CD14-positive monocyte (primary cell): ENCODE data around the gene SUN5. TPM values are rescaled to one million over a fixed set of nuclear protein-coding genes. Genes with fewer than 3 reads are reported as not detected.

ENCODE experiments used
- DNase-seq, 3 donors: peaks; one replicate each; pipeline ENCODE4 v3.0.0-alpha.2; 2011 to 2022
- H2AFZ ChIP-seq: 2 replicates; pipeline ENCODE4 v1.6.0; 2012; ENCODE audit warnings: mild to moderate bottlenecking, low read depth, low read length, inconsistent platforms; ENCODE audit not compliant: insufficient read depth, poor library complexity, severe bottlenecking
- H3K27ac ChIP-seq, 2 donors: 1 replicate in 1 of 2; 2 replicates in 1 of 2; pipeline ENCODE4 v1.5.1; 2012 to 2013; ENCODE audit warnings: low read length in 2 of 2, control low read depth in 1 of 2, inconsistent platforms in 1 of 2, low read depth in 1 of 2, mild to moderate bottlenecking in 1 of 2
- H3K27me3 ChIP-seq, 2 donors: one replicate each; pipeline versions ENCODE4 v1.6.0 to v1.6.1; 2011 to 2013; ENCODE audit warnings: low read length in 2 of 2; ENCODE audit not compliant: control insufficient read depth in 2 of 2, insufficient read depth in 2 of 2
- H3K36me3 ChIP-seq, 2 donors: replicated peaks in 1 of 2; 1 replicate in 1 of 2; 2 replicates in 1 of 2; pipeline versions ENCODE4 v1.5.1 to v1.6.1; 2012 to 2013; ENCODE audit warnings: low read length in 2 of 2, control low read depth in 1 of 2, inconsistent platforms in 1 of 2, mild to moderate bottlenecking in 1 of 2; ENCODE audit not compliant: insufficient read depth in 2 of 2, control insufficient read depth in 1 of 2
- H3K4me1 ChIP-seq, 2 donors: 1 replicate in 1 of 2; 2 replicates in 1 of 2; pipeline versions ENCODE4 v1.5.1 to v1.6.1; 2012 to 2013; ENCODE audit warnings: low read length in 2 of 2, control low read depth in 1 of 2, inconsistent platforms in 1 of 2, mild to moderate bottlenecking in 1 of 2, moderate library complexity in 1 of 2; ENCODE audit not compliant: insufficient read depth in 2 of 2, control insufficient read depth in 1 of 2
- H3K4me2 ChIP-seq: replicated peaks from 2 replicates; pipeline ENCODE3; 2012; ENCODE audit warnings: low read length, moderate library complexity, mild to moderate bottlenecking; ENCODE audit not compliant: poor library complexity, severe bottlenecking; ENCODE audit errors: extremely low read depth
- H3K4me3 ChIP-seq, 3 experiments: fragments of 200-600 bp in 1 of 3; sonication (generic) in 1 of 3; replicated peaks in 1 of 3; 1 replicate in 2 of 3; 2 replicates in 1 of 3; pipeline ENCODE4 v1.5.1; 2011 to 2013; ENCODE audit warnings: low read length in 3 of 3, mild to moderate bottlenecking in 3 of 3, control low read depth in 2 of 3, low read depth in 2 of 3, inconsistent platforms in 1 of 3, moderate library complexity in 1 of 3
- H3K79me2 ChIP-seq: 2 replicates; pipeline ENCODE4 v1.6.0; 2012; ENCODE audit warnings: mild to moderate bottlenecking, control low read depth, inconsistent platforms, low read length, moderate library complexity; ENCODE audit not compliant: insufficient read depth
- H3K9ac ChIP-seq: 2 replicates; pipeline ENCODE4 v1.6.0; 2017; ENCODE audit warnings: low read length, mild to moderate bottlenecking; ENCODE audit not compliant: insufficient read depth, poor library complexity, severe bottlenecking
- H3K9me3 ChIP-seq, 2 donors: replicated peaks in 1 of 2; 1 replicate in 1 of 2; 2 replicates in 1 of 2; pipeline versions ENCODE4 v1.5.1 to v1.6.1; 2012 to 2013; ENCODE audit warnings: low read length in 2 of 2, control low read depth in 1 of 2; ENCODE audit not compliant: control insufficient read depth in 1 of 2, insufficient read depth in 1 of 2
- H4K20me1 ChIP-seq: 2 replicates; pipeline ENCODE4 v1.6.0; 2012; ENCODE audit warnings: mild to moderate bottlenecking, low read length, control low read depth, moderate library complexity; ENCODE audit not compliant: insufficient read depth
- H3K27ac Mint-ChIP-seq, 7 donors: one replicate each; pipeline ENCODE4 v1.8.0; 2020; ENCODE audit warnings: mild to moderate bottlenecking in 7 of 7, mixed read lengths in 7 of 7, moderate library complexity in 6 of 7, inconsistent platforms in 2 of 7
- H3K27me3 Mint-ChIP-seq, 3 donors: one replicate each; pipeline ENCODE4 v1.8.0; 2021 to 2022; ENCODE audit warnings: low read depth in 3 of 3, mild to moderate bottlenecking in 3 of 3, mixed read lengths in 3 of 3, moderate library complexity in 3 of 3, inconsistent platforms in 1 of 3
- H3K36me3 Mint-ChIP-seq, 2 donors: one replicate each; pipeline ENCODE4 v1.8.0; 2020; ENCODE audit warnings: mixed read lengths in 2 of 2, inconsistent platforms in 1 of 2, mild to moderate bottlenecking in 1 of 2
- H3K4me1 Mint-ChIP-seq: one replicate; pipeline ENCODE4 v1.8.0; 2020; ENCODE audit warnings: mild to moderate bottlenecking, mixed read lengths
- H3K4me3 Mint-ChIP-seq, 2 donors: one replicate each; pipeline ENCODE4 v1.8.0; 2020; ENCODE audit warnings: mild to moderate bottlenecking in 2 of 2, mixed read lengths in 2 of 2, moderate library complexity in 1 of 2
- H3K9me3 Mint-ChIP-seq, 7 donors: one replicate each; pipeline ENCODE4 v1.8.0; 2020 to 2022; ENCODE audit warnings: mixed read lengths in 7 of 7, mild to moderate bottlenecking in 6 of 7, moderate library complexity in 6 of 7, inconsistent platforms in 2 of 7
- CTCF ChIP-seq: fragments of 200-600 bp; IDR thresholded peaks from one replicate; pipeline ENCODE4 v1.8.0; 2022; ENCODE audit warnings: antibody characterized with exemption, mild to moderate bottlenecking
- WGBS: methylation state at CpG from one replicate; pipeline ENCODE4 v1.1.5; 2013; ENCODE audit warnings: missing lambda C conversion rate; ENCODE audit not compliant: insufficient coverage; 5-methylcytosine and 5-hydroxymethylcytosine counted together
- intact Hi-C, 2 donors: fragments of 100-400 bp; cut with micrococcal nuclease; formaldehyde crosslinking; loops; one replicate each; pipeline versions ENCODE4 v1.15.0 to v1.15.1; 2023
- polyA plus RNA-seq, 3 donors: library from polyadenylated mRNA; depleted of rRNA in 1 of 3; unstranded in 2 of 3; stranded (reverse) in 1 of 3; fragments of 300-500 nt in 2 of 3; fragments of >200 nt in 1 of 3; fragmentation: Illumina TruSeq in 2 of 3; gene quantifications; 1 replicate in 2 of 3; 2 replicates in 1 of 3; pipeline ENCODE4 v1.2.3, GENCODE V29; 2012 to 2021

Gene SUN5
- polyA plus RNA-seq, 3 donors, result not detected

GRCh38 chr20:33042430-33042829 lies 38.2 kb upstream of the SUN5 start:
- no peak overlapping the region for H3K9ac ChIP-seq
- no peak overlapping the region for H3K27ac Mint-ChIP-seq
- intact Hi-C loops, result no loop called here
- no peaks in the 10 kb centered on the region for H3K27me3 ChIP-seq
- H3K4me3 Mint-ChIP-seq, result no peak overlapping the region
- H3K9me3 ChIP-seq, result peaks cover 24 to 26% of the 10 kb centered on the region in 2 donors
- peaks cover 2 to 7% (median 3%) of the 10 kb centered on the region in 3 donors for H3K27me3 Mint-ChIP-seq
- no peaks in the 10 kb centered on the region for H3K36me3 ChIP-seq
- H4K20me1 ChIP-seq, result no peaks in the 10 kb centered on the region
- 88% methylated on average over 3 of the region's 3 CpGs for WGBS
- H3K79me2 ChIP-seq, result no peaks in the 10 kb centered on the region
- H2AFZ ChIP-seq, result no peak overlapping the region
- TF ChIP-seq CTCF, result no peak
- no peak for DNase-seq
- no peak overlapping the region for H3K27ac ChIP-seq
- H3K4me1 Mint-ChIP-seq, result no peaks in the 10 kb centered on the region
- H3K9me3 Mint-ChIP-seq, result peaks cover 13 to 34% (median 26%) of the 10 kb centered on the region in 7 donors
- no peaks in the 10 kb centered on the region for H3K36me3 Mint-ChIP-seq
- H3K4me2 ChIP-seq, result no peak overlapping the region
- H3K4me1 ChIP-seq, result no peaks in the 10 kb centered on the region
- no peak overlapping the region for H3K4me3 ChIP-seq

GRCh38 chr20:33038243-33038642 lies 34.0 kb upstream of the SUN5 start:
- intact Hi-C loops, result no loop called here
- H3K4me2 ChIP-seq, result no peak overlapping the region
- H3K9me3 ChIP-seq, result no peaks in the 10 kb centered on the region
- H3K27ac ChIP-seq, result no peak overlapping the region
- H3K27me3 ChIP-seq, result no peaks in the 10 kb centered on the region
- H3K4me1 Mint-ChIP-seq, result no peaks in the 10 kb centered on the region
- H3K9ac ChIP-seq, result no peak overlapping the region
- TF ChIP-seq CTCF, result no peak
- no peak for DNase-seq
- H3K79me2 ChIP-seq, result no peaks in the 10 kb centered on the region
- H3K9me3 Mint-ChIP-seq, result peaks cover 0 to 3% (median 0%) of the 10 kb centered on the region in 7 donors
- no peaks in the 10 kb centered on the region for H3K4me1 ChIP-seq
- H3K27ac Mint-ChIP-seq, result no peak overlapping the region
- H3K4me3 Mint-ChIP-seq, result no peak overlapping the region
- 97% methylated on average over 4 of the region's 4 CpGs for WGBS
- H3K4me3 ChIP-seq, result no peak overlapping the region
- no peak overlapping the region for H2AFZ ChIP-seq
- H3K36me3 ChIP-seq, result no peaks in the 10 kb centered on the region
- H3K36me3 Mint-ChIP-seq, result no peaks in the 10 kb centered on the region
- H3K27me3 Mint-ChIP-seq, result peaks cover 0 to 8% (median 4%) of the 10 kb centered on the region in 3 donors
- no peaks in the 10 kb centered on the region for H4K20me1 ChIP-seq
